Measurements from ENCODE around the gene ZFP92.

Gene ZFP92

DNA sequence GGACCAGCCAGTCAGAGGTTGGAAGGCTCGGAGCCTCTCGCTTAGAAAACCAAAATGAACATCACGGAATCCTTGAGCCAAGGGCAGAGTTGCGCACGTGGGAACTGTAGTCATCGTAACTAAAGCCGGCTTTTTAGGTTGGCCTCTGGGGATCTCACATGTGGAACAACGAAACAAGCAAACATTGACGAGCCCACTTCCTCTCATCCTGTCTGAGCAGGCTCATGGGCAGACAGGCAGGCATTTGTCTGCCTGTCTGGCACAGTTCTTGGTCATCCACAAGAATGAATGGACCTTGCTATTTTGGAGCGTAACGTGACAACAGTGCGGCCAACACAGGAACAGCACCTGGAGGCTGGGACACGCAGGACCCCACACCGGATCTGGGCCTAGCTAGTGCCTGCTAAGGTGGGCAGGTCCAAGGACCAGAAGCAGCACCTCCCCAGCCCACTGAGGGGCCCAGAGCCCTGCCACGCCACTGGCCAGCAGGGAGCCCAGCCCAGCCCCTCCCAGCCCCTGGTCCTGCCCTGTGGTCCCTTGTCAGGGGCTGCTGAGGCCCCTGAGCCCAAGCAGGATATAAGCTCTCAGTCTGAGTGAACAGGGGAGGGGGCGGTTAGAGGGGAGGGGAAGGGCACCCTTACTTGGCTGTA lies 43.8 kb downstream of the ZFP92 start:
- Histone ChIP-seq H3K4me3 (ENCODE audit: severe bottlenecking) (no peak overlapping the region), H3K27ac (ENCODE audit: poor library complexity, severe bottlenecking) (no peak overlapping the region), H3K4me1 (ENCODE audit: insufficient read depth, poor library complexity, severe bottlenecking) (no peaks in the 10 kb centered on the region), H3K27me3 (ENCODE audit: insufficient read depth, poor library complexity, severe bottlenecking) (no peaks in the 10 kb centered on the region), H3K9me3 (ENCODE audit: severe bottlenecking) (no peaks in the 10 kb centered on the region), H3K36me3 (ENCODE audit: low read depth) (peaks cover 4% of the 10 kb centered on the region; the same call in 1 of the 2 replicates)
- DNase-seq (ENCODE audit: low spot score) (peak; percentile 9), ATAC-seq (ENCODE audit: low read depth) (no peak)
- no peak for TF ChIP-seq CTCF (IDR thresholded peaks at IDR 0.05; ENCODE audit: poor library complexity, severe bottlenecking)

DNA sequence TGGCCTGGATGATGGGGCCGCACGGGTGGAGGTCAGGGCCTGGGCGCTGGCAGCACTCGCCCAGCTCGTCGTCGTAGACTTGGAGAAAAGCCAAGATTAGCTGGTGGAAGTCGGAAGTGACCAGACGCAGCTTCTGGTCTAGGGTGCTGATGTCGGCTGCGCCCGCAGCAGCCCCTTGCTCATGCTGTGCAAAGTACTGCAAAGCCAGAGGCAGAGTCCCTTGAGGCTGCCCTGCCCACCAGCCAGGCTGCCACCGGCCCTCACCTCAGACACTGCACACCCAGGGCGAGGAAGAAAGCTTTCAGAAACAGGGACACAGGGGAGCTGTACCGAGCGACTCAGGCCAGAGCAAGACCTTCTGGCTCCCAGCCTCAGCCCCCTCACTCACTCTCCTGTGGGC lies 44.3 kb downstream of the ZFP92 start:
- Histone ChIP-seq H3K4me1 (ENCODE audit: insufficient read depth, poor library complexity, severe bottlenecking) (no peaks in the 10 kb centered on the region), H3K9me3 (ENCODE audit: severe bottlenecking) (no peaks in the 10 kb centered on the region), H3K27me3 (ENCODE audit: insufficient read depth, poor library complexity, severe bottlenecking) (no peaks in the 10 kb centered on the region), H3K27ac (ENCODE audit: poor library complexity, severe bottlenecking) (no peak overlapping the region), H3K36me3 (ENCODE audit: low read depth) (peaks cover 4% of the 10 kb centered on the region; the same call in 1 of the 2 replicates), H3K4me3 (ENCODE audit: severe bottlenecking) (no peak overlapping the region)
- TF ChIP-seq CTCF (IDR thresholded peaks at IDR 0.05; ENCODE audit: poor library complexity, severe bottlenecking) = no peak
- DNase-seq (ENCODE audit: low spot score) (no peak), ATAC-seq (ENCODE audit: low read depth) (no peak)

DNA sequence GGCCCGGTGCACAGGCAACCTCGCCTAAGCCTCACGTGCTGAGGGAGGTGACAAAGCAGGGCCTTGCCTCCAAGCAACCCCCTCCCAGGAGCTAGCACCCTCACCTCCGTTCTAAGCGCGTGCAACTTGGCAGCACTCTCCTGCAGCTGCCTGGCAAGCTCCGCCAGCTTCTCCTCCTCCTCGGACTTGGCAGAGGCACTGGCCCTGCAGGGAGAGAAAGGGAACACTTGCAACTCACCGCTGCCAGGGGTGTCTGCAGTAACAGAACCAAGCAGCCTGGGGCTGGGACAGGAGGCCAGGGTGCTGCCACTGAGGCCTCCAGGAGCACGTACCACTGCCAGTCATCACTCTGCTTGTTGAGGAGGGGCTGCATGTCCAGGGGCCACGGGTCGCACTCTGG lies 44.9 kb downstream of the ZFP92 start:
- DNase-seq (ENCODE audit: low spot score) (no peak), ATAC-seq (ENCODE audit: low read depth) (no peak)
- Histone ChIP-seq H3K36me3 (ENCODE audit: low read depth) (peaks cover 4% of the 10 kb centered on the region; the same call in 1 of the 2 replicates), H3K27me3 (ENCODE audit: insufficient read depth, poor library complexity, severe bottlenecking) (no peaks in the 10 kb centered on the region), H3K9me3 (ENCODE audit: severe bottlenecking) (no peaks in the 10 kb centered on the region), H3K27ac (ENCODE audit: poor library complexity, severe bottlenecking) (no peak overlapping the region), H3K4me1 (ENCODE audit: insufficient read depth, poor library complexity, severe bottlenecking) (no peaks in the 10 kb centered on the region), H3K4me3 (ENCODE audit: severe bottlenecking) (no peak overlapping the region)
- TF ChIP-seq CTCF (IDR thresholded peaks at IDR 0.05; ENCODE audit: poor library complexity, severe bottlenecking) = no peak

- H3K27me3 ChIP-seq (ENCODE audit: insufficient read depth, poor library complexity, severe bottlenecking) = no peaks in the 10 kb centered on the region
- no peaks in the 10 kb centered on the region for H3K4me1 ChIP-seq (ENCODE audit: insufficient read depth, poor library complexity, severe bottlenecking)
- peaks cover 4% of the 10 kb centered on the region; the same call in 1 of the 2 replicates for H3K36me3 ChIP-seq (ENCODE audit: low read depth)
- TF ChIP-seq CTCF (IDR thresholded peaks at IDR 0.05; ENCODE audit: poor library complexity, severe bottlenecking) = no peak
- DNase-seq (ENCODE audit: low spot score) (no peak), ATAC-seq (ENCODE audit: low read depth) (no peak)
- H3K27ac ChIP-seq (ENCODE audit: poor library complexity, severe bottlenecking) = no peak overlapping the region
- H3K4me3 ChIP-seq (ENCODE audit: severe bottlenecking) = no peak overlapping the region
- H3K9me3 ChIP-seq (ENCODE audit: severe bottlenecking) = no peaks in the 10 kb centered on the region
Observed at GRCh38 chrX:153456704-153457103, 45.4 kb downstream of the ZFP92 start.

DNA sequence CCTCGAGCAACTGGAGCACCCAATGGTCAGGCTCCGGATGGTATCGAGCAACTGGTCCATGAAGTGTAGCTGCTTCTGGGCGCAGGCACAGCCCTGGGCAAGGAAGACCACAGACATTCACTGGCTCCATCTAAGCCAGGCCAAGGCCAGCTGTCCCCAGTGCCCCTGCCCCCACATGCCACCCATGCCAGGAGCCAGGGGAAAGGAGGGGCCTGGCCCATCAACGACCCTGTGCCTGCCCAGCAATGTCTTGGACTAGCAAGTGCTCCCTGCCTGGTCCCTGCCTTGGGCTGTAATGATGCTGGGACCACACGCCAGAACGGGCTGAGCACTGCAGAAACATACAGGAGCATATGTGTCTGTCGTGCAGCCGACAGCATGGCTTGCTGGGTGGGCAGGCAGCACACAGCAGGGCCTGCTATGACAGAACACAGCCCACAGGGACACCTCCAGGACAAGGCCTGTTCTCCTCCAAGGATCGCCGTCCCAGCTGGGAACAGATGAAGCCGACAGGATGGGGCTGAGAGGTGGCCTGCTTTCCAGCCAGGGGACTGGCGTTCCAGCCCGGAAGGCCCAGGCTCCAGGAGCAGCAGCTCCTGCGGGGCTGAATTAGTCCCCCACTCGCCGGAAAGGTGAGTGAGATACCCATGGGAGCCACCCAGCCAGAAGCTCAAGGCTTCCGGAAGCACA lies 46.0 kb downstream of the ZFP92 start:
- no peak overlapping the region for H3K4me3 ChIP-seq (ENCODE audit: severe bottlenecking)
- TF ChIP-seq CTCF (IDR thresholded peaks at IDR 0.05; ENCODE audit: poor library complexity, severe bottlenecking) = no peak
- H3K4me1 ChIP-seq (ENCODE audit: insufficient read depth, poor library complexity, severe bottlenecking) = no peaks in the 10 kb centered on the region
- no peaks in the 10 kb centered on the region for H3K27me3 ChIP-seq (ENCODE audit: insufficient read depth, poor library complexity, severe bottlenecking)
- DNase-seq (ENCODE audit: low spot score) (no peak), ATAC-seq (ENCODE audit: low read depth) (no peak)
- no peaks in the 10 kb centered on the region for H3K9me3 ChIP-seq (ENCODE audit: severe bottlenecking)
- H3K27ac ChIP-seq (ENCODE audit: poor library complexity, severe bottlenecking) = no peak overlapping the region
- H3K36me3 ChIP-seq (ENCODE audit: low read depth) = peaks cover 4% of the 10 kb centered on the region; the same call in 1 of the 2 replicates
